OCI-LY1 (cell line): Measurements from ENCODE around the gene KCNN2.

Source experiments
- H2AFZ ChIP-seq: fragments of 200-600 bp; sonication (generic), shearing (Covaris generic); 2 replicates; pipeline ENCODE4 v1.6.0; 2014; ENCODE audit warnings: antibody characterized with exemption, mild to moderate bottlenecking, low read length
- H3F3A ChIP-seq: fragments of 200-600 bp; sonication (generic), shearing (Covaris generic); 2 replicates; pipeline ENCODE4 v1.6.0; 2014; ENCODE audit warnings: mild to moderate bottlenecking, antibody characterized with exemption, low read length, moderate library complexity; ENCODE audit not compliant: insufficient read depth
- H3K27ac ChIP-seq: fragments of 200-600 bp; sonication (generic); 2 replicates; pipeline ENCODE4 v1.5.1; 2014; ENCODE audit warnings: low read length, mixed run types, mild to moderate bottlenecking, low read depth; ENCODE audit not compliant: poor library complexity, severe bottlenecking
- H3K27me3 ChIP-seq: fragments of 200-600 bp; sonication (generic); 2 replicates; pipeline ENCODE4 v1.6.0; 2014; ENCODE audit warnings: antibody characterized with exemption, mild to moderate bottlenecking, low read length, moderate library complexity; ENCODE audit not compliant: insufficient read depth
- H3K36me3 ChIP-seq: fragments of 200-600 bp; sonication (generic); 2 replicates; pipeline ENCODE4 v1.6.1; 2014; ENCODE audit warnings: mild to moderate bottlenecking, antibody characterized with exemption, low read length, moderate library complexity, mixed read lengths; ENCODE audit not compliant: insufficient read depth
- H3K4me1 ChIP-seq: fragments of 200-600 bp; sonication (generic); 2 replicates; pipeline ENCODE4 v1.5.1; 2014; ENCODE audit warnings: mild to moderate bottlenecking, low read length, moderate library complexity; ENCODE audit not compliant: insufficient read depth, severe bottlenecking
- H3K4me2 ChIP-seq: fragments of 200-600 bp; sonication (generic), shearing (Covaris generic); 2 replicates; pipeline ENCODE4 v1.6.1; 2014; ENCODE audit warnings: low read length
- H3K4me3 ChIP-seq: fragments of 200-600 bp; sonication (generic); 2 replicates; pipeline ENCODE4 v1.5.1; 2014; ENCODE audit warnings: low read length, low read depth, mild to moderate bottlenecking, mixed read lengths; ENCODE audit not compliant: poor library complexity, severe bottlenecking
- H3K79me2 ChIP-seq: fragments of 200-600 bp; shearing (Covaris generic); 2 replicates; pipeline ENCODE4 v1.6.1; 2016; ENCODE audit warnings: mixed run types, low read length, mixed read lengths; ENCODE audit not compliant: insufficient read depth
- H3K9ac ChIP-seq: fragments of 200-600 bp; sonication (generic), shearing (Covaris generic); 2 replicates; pipeline ENCODE4 v1.6.1; 2014; ENCODE audit warnings: mild to moderate bottlenecking, low read length, mixed read lengths
- H3K9me2 ChIP-seq: fragments of 200-600 bp; sonication (generic), shearing (Covaris generic); 2 replicates; pipeline ENCODE4 v1.6.1; 2014; ENCODE audit warnings: low read depth, mild to moderate bottlenecking, low read length, mixed read lengths
- H3K9me3 ChIP-seq: fragments of 200-600 bp; shearing (Covaris generic); 2 replicates; pipeline ENCODE4 v1.6.1; 2014; ENCODE audit warnings: low read length, mixed read lengths
- H4K20me1 ChIP-seq: fragments of 200-600 bp; sonication (generic), shearing (Covaris generic); 2 replicates; pipeline ENCODE4 v1.6.0; 2016; ENCODE audit warnings: mild to moderate bottlenecking, low read length; ENCODE audit not compliant: insufficient read depth
- CTCF ChIP-seq: fragments of 200-600 bp; sonication (generic), shearing (Covaris generic); IDR thresholded peaks from 2 replicates; pipeline ENCODE4 v1.5.1; 2017; ENCODE audit warnings: mild to moderate bottlenecking, antibody characterized with exemption, low read length, moderate library complexity, mixed read lengths
- EZH2 ChIP-seq: fragments of 200-600 bp; sonication (generic), shearing (Covaris generic); IDR thresholded peaks from 2 replicates; pipeline ENCODE4 v1.8.0; 2017; ENCODE audit warnings: borderline replicate concordance, mixed run types, mild to moderate bottlenecking, antibody characterized with exemption, low read length, moderate library complexity, mixed read lengths

The KCNN2 gene

GRCh38 chr5:114362197-114362976 lies 517 bp downstream of the KCNN2 start:
- H3K4me2 ChIP-seq: no peak overlapping the region
- no peaks in the 10 kb centered on the region for H3K4me1 ChIP-seq
- no peaks in the 10 kb centered on the region for H4K20me1 ChIP-seq
- no peaks in the 10 kb centered on the region for H3K9me2 ChIP-seq
- H3K79me2 ChIP-seq: no peaks in the 10 kb centered on the region
- H3K9me3 ChIP-seq: no peaks in the 10 kb centered on the region
- H2AFZ ChIP-seq: no peak overlapping the region
- H3K27ac ChIP-seq: no peak overlapping the region
- H3F3A ChIP-seq: no peaks in the 10 kb centered on the region
- TF ChIP-seq CTCF (no peak), EZH2 (no peak)
- H3K27me3 ChIP-seq: no peaks in the 10 kb centered on the region
- H3K4me3 ChIP-seq: no peak overlapping the region
- H3K9ac ChIP-seq: no peak overlapping the region
- no peaks in the 10 kb centered on the region for H3K36me3 ChIP-seq

DNA sequence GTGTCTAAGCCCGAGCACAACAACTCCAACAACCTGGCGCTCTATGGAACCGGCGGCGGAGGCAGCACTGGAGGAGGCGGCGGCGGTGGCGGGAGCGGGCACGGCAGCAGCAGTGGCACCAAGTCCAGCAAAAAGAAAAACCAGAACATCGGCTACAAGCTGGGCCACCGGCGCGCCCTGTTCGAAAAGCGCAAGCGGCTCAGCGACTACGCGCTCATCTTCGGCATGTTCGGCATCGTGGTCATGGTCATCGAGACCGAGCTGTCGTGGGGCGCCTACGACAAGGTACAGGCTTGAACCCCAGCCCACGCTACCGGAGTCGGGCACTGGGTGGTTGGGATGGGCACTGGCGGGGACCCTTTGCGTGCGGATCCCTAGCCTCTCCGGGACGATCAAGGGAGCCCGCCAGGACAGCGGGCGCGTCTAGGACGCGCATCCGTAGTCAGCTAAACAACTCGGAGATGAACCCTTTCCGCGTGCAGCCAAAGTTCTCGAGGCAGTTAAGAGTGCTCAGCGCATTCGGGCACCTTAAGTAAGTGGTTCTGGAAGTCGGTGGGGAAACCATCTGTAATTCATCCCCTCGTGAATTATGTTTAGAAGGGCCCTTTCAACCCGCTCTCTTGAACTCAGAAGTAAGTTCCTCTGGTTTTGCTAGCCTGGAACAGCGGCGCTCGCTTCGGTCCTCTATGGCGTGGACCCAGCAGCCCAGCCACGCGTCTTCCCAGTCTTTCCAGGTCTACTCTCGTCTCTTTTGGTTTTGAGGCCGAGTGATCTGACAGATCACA lies 1.3 kb downstream of the KCNN2 start:
- H3K27ac ChIP-seq: no peak overlapping the region
- H3K9me2 ChIP-seq: no peaks in the 10 kb centered on the region
- no peaks in the 10 kb centered on the region for H3K79me2 ChIP-seq
- H3F3A ChIP-seq: no peaks in the 10 kb centered on the region
- H4K20me1 ChIP-seq: no peaks in the 10 kb centered on the region
- H3K4me3 ChIP-seq: no peak overlapping the region
- TF ChIP-seq CTCF (no peak), EZH2 (no peak)
- no peaks in the 10 kb centered on the region for H3K4me1 ChIP-seq
- H3K9ac ChIP-seq: no peak overlapping the region
- H3K9me3 ChIP-seq: no peaks in the 10 kb centered on the region
- no peak overlapping the region for H3K4me2 ChIP-seq
- H3K27me3 ChIP-seq: no peaks in the 10 kb centered on the region
- no peaks in the 10 kb centered on the region for H3K36me3 ChIP-seq
- H2AFZ ChIP-seq: no peak overlapping the region

GRCh38 chr5:114363837-114364236 lies 2.0 kb downstream of the KCNN2 start:
- Histone ChIP-seq H2AFZ (no peak overlapping the region), H3F3A (no peaks in the 10 kb centered on the region), H4K20me1 (no peaks in the 10 kb centered on the region), H3K9me3 (no peaks in the 10 kb centered on the region), H3K27ac (no peak overlapping the region), H3K27me3 (no peaks in the 10 kb centered on the region), H3K4me1 (no peaks in the 10 kb centered on the region), H3K9ac (no peak overlapping the region), H3K36me3 (no peaks in the 10 kb centered on the region), H3K9me2 (no peaks in the 10 kb centered on the region), H3K4me2 (no peak overlapping the region), H3K4me3 (no peak overlapping the region), H3K79me2 (no peaks in the 10 kb centered on the region)
- TF ChIP-seq CTCF: no peak
- TF ChIP-seq EZH2: no peak
